Measurements from ENCODE around the gene GOSR1.
"Not testable (repeated sequence)": the region's sequence is repeated elsewhere in the genome, so short reads cannot be mapped to it uniquely, and the experiment has no call there.

Gene GOSR1

GRCh38 chr17:30541802-30542201 is 64.6 kb downstream of the GOSR1 start:
- DNase-seq (ENCODE audit: insufficient read length, low spot score) (no peak), FAIRE-seq (no peak)

GRCh38 chr17:30543456-30543855 is 66.2 kb downstream of the GOSR1 start:
- FAIRE-seq (no peak), DNase-seq (ENCODE audit: insufficient read length, low spot score) (no peak)

- no peak for FAIRE-seq
- no peak for DNase-seq (ENCODE audit: insufficient read length, low spot score)
Measured at GRCh38 chr17:30545024-30545423, 67.8 kb downstream of the GOSR1 start.

- FAIRE-seq, result no peak
- no peak for DNase-seq (ENCODE audit: insufficient read length, low spot score)
Measured at GRCh38 chr17:30547778-30548573, 70.8 kb downstream of the GOSR1 start.

GRCh38 chr17:30549181-30549580 is 72.0 kb downstream of the GOSR1 start:
- DNase-seq (ENCODE audit: insufficient read length, low spot score); FAIRE-seq: not testable (repeated sequence)

DNA sequence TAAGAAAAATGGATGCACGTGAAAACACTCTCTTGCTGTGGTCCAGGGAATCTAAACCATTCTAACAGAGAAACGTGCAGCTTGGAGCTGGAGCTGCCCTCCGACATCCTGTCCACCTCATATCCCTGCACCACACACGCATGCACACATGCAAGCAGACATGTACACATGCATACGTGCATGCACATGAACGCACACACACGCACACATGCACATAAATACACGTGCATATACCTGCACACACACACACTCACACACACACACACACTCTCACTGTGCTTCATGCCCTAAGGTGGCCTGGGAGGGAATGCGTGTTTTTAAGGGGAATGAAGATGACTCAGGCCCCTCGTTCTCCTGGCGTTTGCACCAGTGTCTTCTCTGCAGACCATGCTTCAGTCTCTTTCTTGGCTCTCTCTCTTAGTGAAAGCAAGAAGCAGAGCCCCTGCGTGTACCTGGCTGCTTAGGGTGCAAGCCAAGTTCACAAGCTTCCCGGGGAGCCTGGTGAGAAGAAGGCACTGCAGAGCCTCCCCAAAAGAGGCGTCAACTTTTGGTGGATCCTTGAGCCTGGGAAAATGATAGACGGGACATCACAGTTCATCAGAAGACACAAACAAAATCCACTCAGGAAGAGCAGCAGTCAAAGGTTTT is 72.8 kb downstream of the GOSR1 start:
- FAIRE-seq (no peak), DNase-seq (ENCODE audit: insufficient read length, low spot score) (no peak)

DNA sequence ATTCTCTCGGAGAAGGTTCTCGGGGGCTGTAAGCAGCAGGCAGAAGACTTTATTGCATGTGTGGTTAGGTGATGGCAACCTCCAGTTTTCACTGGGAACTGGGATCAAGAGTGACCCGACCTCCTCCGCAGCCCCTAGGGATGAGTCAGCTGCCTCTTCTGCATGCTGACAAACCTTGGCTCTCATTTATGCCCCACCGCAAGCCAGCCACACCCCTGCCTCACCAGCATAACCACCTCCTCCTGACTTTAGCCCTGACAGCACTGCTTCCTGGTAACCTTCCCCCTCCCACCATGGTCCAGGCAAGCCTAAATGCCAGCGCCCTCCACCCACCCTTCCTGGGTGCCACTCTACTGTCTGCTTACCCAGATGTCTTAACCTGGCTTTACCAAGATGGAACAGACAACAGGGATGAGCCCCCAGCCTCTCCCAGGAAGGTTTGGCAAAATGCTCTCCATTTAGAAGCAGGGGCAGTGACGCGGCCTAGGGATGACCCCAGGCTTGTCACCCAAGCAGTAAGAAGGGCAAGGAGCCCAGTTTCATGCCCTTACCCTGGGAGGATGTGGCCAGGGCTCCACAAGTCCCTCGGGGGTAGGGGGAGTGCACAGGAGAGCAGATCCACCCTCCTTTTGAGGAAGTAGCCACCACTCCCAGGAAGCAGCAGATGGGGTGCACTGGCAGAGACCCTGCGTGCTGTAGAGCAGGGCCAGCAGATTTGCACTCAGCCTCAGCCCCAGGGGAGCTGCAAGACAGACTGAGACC is 73.5 kb downstream of the GOSR1 start:
- DNase-seq (ENCODE audit: insufficient read length, low spot score) (peak; percentile 58), FAIRE-seq (peak; percentile 93)

GRCh38 chr17:30551274-30551995 is 74.2 kb downstream of the GOSR1 start:
- DNase-seq (ENCODE audit: insufficient read length, low spot score); FAIRE-seq: not testable (repeated sequence)

DNA sequence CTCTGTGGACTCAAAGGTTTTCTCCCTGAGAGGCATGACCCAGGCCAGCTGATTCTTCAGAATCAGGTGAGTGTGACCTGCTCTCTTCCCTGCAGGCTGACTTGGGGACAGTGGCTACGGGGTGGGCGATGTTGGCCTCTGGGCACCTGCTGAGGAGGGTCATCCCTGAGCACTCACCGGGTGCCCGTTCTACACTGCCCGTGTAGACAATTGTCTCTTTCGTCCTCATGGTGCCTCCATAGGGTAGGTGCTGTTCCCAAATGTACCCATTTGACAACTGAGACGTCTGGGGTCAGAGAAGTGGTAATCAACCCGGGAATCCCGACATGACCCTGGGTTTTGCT is 74.8 kb downstream of the GOSR1 start:
- DNase-seq (ENCODE audit: insufficient read length, low spot score) (no peak), FAIRE-seq (no peak)

- FAIRE-seq (no peak), DNase-seq (ENCODE audit: insufficient read length, low spot score) (no peak)
Measured at GRCh38 chr17:30552994-30553566, 75.9 kb downstream of the GOSR1 start.

DNA sequence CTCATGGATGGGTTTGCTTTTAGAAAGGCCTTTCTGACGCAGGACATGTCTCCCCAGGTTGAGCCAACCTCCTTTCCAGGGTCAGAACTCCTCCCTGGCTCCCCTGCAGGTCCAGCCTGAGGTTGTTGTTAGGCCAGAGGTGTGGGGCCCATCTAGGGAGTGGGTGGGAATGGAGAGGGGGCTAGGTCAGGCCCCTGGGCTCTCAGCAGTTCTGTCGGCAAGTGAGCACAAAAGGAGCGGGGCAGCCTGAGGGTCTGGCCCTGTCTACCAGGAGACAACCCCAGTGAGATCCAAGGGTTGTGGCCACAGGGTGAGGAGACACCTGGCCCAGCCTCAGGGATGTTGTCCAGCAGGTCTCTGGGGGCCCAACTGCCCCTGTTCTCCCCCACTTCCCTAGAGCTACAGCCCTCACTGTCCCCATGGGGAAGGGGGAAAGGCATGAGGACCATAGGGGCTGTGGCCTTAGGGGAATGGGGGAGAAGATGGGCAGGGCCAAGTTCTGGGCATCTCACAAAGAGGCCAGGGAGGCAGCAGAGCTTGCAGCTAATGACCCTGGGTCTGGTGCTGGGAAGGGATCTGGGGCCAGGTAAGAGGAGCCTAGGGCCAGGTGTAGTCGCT is 76.7 kb downstream of the GOSR1 start:
- DNase-seq (ENCODE audit: insufficient read length, low spot score); FAIRE-seq: not testable (repeated sequence)

- no peak for DNase-seq (ENCODE audit: insufficient read length, low spot score)
- FAIRE-seq, result no peak
Measured at GRCh38 chr17:30554839-30555751, 77.9 kb downstream of the GOSR1 start.

- no peak for FAIRE-seq
- DNase-seq (ENCODE audit: insufficient read length, low spot score), result no peak
Measured at GRCh38 chr17:30555942-30556341, 78.7 kb downstream of the GOSR1 start.

DNA sequence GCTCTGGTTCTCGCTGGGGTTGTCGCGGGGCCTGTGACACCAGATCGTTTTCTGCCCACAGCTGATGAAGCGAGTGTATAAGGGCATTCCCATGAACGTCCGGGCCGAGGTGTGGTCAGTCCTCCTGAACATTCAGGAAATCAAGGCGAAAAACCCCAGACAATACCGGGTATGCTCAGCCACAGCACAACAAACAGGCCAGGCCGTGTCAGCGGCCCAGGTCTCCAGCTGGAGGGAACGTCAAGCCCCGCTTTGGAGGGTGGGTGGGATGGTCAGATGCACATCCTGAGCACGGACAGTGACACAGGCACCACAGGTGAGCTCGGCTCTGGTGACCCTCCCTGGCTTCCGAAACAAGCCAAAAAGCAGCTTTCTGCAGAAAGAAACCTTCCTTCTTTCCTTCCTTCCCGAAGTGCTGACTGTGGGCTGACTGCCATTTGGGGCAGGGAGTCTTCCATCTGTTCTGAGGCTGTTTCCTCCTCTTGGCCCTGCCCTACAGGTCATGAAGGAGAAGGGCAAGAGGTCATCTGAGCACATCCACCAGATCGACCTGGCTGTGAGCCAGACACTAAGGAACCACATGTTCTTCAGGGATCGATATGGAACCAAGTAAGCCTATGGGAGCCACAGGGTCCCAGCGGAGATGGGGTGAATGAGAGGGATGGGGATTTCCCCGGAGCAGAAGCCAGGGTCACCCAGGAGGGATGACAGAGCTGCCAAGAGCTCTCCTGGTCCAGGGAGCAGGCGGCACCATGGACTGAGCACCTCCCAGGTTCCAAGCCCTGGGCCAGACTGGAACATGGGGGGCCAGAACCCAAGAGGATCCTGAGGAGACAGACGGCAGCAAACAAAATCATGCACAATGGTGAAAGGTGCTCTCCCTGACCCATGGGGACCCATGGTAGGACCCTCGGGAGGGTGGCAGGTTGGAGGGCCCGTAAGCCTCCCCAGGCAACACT is 79.4 kb downstream of the GOSR1 start:
- no peak for DNase-seq (ENCODE audit: insufficient read length, low spot score)
- FAIRE-seq, result no peak

- DNase-seq (ENCODE audit: insufficient read length, low spot score), result no peak
- no peak for FAIRE-seq
Measured at GRCh38 chr17:30557916-30558685, 80.9 kb downstream of the GOSR1 start.

DNA sequence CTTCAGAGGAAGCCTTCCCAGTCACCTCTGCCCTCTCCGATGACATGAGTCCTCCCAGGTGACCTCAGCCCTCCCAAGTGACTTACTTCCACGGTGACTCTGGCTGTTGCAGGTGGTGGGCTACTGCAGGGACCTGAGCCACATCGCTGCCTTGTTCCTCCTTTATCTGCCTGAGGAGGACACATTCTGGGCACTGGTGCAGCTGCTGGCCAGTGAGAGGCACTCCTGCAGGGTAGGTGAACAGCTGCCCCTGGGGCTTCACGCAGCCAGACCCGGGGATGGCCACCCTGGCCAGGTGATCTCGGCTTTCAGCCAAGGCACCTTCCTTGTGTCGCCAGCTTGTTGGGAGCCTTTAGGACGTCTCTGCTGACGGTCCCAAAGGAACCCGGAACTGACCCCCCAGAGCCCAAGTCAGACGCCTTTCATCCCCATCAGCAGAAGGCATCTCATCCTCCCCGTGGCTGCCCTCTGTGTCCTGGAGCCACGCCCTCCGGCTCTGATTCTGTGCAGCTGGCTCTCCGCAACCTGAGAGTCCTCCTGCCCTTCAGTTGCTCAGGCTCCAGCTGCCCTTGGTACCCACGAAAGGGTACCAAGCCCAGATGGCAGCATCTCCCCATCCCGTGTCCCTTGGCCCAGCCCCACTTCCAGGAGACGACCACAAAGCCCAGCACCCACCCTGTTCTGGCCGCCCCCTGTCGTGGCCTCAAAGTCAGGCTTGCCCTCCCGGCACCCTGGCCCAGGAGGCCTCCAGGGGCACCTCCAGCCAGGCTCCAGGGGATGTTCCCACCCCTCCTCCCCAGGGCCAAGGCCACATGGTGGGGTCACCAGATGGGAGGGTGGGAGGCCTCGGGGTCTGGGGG is 81.7 kb downstream of the GOSR1 start:
- no peak for DNase-seq (ENCODE audit: insufficient read length, low spot score)
- FAIRE-seq, result no peak

Measured in GM19239 (cell line).